ENCODE results near the gene ST3GAL3. TPM values are rescaled to one million over a fixed set of nuclear protein-coding genes. Genes with fewer than 3 reads are reported as not detected.

ST3GAL3 gene
- total RNA-seq, 1 experiment from 2014 or later: 20.0 TPM

DNA sequence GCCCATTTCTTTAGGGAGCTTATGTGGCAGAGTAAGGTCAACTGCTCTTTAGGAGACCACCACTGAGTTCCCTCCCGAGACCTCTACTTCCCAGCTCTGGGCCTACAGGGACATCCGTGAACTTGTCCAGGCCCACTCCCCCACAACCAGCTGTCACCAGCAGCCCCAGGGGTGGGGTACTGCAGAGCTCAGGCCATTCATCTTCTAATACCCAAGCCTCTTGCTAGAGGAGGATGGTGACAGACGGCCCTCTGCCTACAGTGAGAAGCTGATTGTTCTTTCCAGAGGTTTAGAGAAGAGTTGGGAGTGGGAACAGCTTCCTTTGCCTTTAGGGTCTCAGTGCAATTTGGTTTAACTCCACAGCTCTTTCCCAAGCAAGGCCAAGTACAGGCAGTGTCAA is 193.1 kb downstream of the ST3GAL3 start:
- CTCF ChIA-PET: interaction anchor here (1.0 to 1.1 kb wide), 2 partner anchors 35 to 137 kb away, joined by 3 read pairs; no protein-coding TSS in a partner anchor
- intact Hi-C loops (cut with micrococcal nuclease; ENCODE audit: unreplicated experiment): no loop called here
- BruUV-seq (replicated peaks): no TSS peak
- Mint-ChIP-seq H3K4me1 (ENCODE audit: low read depth, unreplicated experiment) (no peaks in the 10 kb centered on the region), H3K36me3 (ENCODE audit: insufficient read depth, unreplicated experiment) (no peaks in the 10 kb centered on the region), H3K9me3 (ENCODE audit: low read depth, unreplicated experiment) (no peaks in the 10 kb centered on the region), H3K27me3 (ENCODE audit: unreplicated experiment) (no peaks in the 10 kb centered on the region), H3K27ac (ENCODE audit: unreplicated experiment) (no peak overlapping the region), H3K4me3 (ENCODE audit: low read depth, unreplicated experiment) (no peak overlapping the region)
- TF ChIP-seq, protein P1, sequence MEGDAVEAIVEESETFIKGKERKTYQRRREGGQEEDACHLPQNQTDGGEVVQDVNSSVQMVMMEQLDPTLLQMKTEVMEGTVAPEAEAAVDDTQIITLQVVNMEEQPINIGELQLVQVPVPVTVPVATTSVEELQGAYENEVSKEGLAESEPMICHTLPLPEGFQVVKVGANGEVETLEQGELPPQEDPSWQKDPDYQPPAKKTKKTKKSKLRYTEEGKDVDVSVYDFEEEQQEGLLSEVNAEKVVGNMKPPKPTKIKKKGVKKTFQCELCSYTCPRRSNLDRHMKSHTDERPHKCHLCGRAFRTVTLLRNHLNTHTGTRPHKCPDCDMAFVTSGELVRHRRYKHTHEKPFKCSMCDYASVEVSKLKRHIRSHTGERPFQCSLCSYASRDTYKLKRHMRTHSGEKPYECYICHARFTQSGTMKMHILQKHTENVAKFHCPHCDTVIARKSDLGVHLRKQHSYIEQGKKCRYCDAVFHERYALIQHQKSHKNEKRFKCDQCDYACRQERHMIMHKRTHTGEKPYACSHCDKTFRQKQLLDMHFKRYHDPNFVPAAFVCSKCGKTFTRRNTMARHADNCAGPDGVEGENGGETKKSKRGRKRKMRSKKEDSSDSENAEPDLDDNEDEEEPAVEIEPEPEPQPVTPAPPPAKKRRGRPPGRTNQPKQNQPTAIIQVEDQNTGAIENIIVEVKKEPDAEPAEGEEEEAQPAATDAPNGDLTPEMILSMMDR (IDR thresholded peaks at IDR 0.05; ENCODE audit: unreplicated experiment): no peak
- no peak for DNase-seq

DNA sequence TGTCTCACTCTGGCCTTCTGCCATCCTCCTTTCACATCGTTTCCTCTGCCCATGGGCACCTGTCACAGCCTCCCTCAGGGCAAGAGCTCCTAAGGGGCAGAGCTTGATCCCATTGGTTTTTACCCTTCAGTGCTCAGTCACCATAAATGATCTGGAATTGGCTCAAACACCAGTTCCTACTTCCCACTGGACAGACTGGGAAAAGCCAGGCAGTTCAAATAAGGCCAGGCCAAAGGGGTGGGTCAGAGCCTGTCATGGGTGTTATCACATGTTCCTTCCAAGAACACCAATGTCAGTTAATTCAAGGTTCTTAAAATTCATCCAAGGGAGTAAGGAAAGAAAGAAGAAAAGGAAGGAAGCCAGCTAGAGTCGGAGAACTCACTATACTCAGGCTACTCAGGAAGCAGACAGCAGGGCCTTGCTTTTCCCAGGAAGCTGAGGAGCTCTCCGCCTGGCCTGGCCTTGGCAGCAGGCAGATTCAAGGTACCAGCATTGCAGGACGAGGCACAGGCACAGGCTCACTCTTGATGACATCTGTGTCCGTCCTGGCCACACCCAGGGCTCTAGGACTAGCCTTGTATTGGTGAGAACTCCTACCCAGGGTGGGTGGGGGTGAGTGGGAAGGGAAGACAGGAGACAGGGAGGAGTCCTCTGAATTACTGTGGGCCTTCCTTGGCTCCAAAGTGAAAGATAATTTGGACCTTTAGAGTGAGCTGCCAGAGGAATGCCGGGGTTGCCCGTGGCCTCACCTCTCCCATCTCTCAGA is 194.0 kb downstream of the ST3GAL3 start:
- Mint-ChIP-seq H3K9me3 (ENCODE audit: low read depth, unreplicated experiment) (no peaks in the 10 kb centered on the region), H3K27ac (ENCODE audit: unreplicated experiment) (no peak overlapping the region), H3K4me3 (ENCODE audit: low read depth, unreplicated experiment) (no peak overlapping the region), H3K4me1 (ENCODE audit: low read depth, unreplicated experiment) (no peaks in the 10 kb centered on the region), H3K27me3 (ENCODE audit: unreplicated experiment) (peaks cover 9% of the 10 kb centered on the region), H3K36me3 (ENCODE audit: insufficient read depth, unreplicated experiment) (no peaks in the 10 kb centered on the region)
- no peak for DNase-seq
- TF ChIP-seq, protein P1 (IDR thresholded peaks at IDR 0.05; ENCODE audit: unreplicated experiment): no peak
- intact Hi-C loops (cut with micrococcal nuclease; ENCODE audit: unreplicated experiment): no loop called here
- no TSS peak for BruUV-seq (replicated peaks)
- CTCF ChIA-PET: no interaction called here

DNA sequence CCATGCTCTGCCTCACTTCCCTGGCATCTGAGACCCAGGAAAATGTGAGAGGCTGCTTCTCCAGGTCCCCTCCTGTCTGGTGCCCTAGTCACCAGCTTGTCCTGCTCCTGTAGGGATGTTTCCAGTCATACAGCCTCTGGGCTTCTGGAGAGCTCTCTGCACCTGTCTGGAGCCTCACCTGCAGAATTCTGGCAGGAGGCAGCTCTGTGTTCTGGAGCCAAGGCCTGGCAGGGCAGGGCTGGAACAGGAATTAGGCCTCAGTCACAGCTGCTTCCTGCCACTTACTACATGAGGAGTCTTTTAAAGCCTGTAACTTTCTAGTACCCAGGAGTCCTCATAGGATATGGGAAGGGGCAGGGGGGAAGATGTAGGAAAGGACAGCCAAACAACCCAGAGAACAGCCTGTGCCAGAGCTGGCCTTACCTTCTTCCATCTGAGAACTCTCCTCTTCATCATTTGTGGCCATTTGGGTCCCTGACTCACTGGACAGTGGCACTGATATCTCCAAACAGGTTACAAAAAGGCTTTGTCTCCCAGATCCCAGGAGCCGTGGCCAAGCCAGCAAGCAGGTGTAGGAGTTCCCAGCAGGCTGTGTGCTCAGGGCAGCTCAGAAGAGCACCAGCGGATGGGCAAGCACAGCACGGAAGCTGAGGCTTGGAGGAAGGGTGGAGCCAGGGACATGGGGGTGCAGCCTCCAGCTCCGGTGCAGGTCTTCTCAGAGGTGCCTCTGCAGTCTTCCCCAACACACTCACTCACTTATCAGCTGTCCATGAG is 194.9 kb downstream of the ST3GAL3 start:
- H3K36me3 Mint-ChIP-seq (ENCODE audit: insufficient read depth, unreplicated experiment): no peaks in the 10 kb centered on the region
- H3K4me1 Mint-ChIP-seq (ENCODE audit: low read depth, unreplicated experiment): no peaks in the 10 kb centered on the region
- H3K27me3 Mint-ChIP-seq (ENCODE audit: unreplicated experiment): peaks cover 17% of the 10 kb centered on the region
- TF ChIP-seq, protein P1 (IDR thresholded peaks at IDR 0.05; ENCODE audit: unreplicated experiment): no peak
- no peaks in the 10 kb centered on the region for H3K9me3 Mint-ChIP-seq (ENCODE audit: low read depth, unreplicated experiment)
- CTCF ChIA-PET: no interaction called here
- intact Hi-C loops (cut with micrococcal nuclease; ENCODE audit: unreplicated experiment): no loop called here
- DNase-seq: no peak
- no peak overlapping the region for H3K4me3 Mint-ChIP-seq (ENCODE audit: low read depth, unreplicated experiment)
- no TSS peak for BruUV-seq (replicated peaks)
- no peak overlapping the region for H3K27ac Mint-ChIP-seq (ENCODE audit: unreplicated experiment)

DNA sequence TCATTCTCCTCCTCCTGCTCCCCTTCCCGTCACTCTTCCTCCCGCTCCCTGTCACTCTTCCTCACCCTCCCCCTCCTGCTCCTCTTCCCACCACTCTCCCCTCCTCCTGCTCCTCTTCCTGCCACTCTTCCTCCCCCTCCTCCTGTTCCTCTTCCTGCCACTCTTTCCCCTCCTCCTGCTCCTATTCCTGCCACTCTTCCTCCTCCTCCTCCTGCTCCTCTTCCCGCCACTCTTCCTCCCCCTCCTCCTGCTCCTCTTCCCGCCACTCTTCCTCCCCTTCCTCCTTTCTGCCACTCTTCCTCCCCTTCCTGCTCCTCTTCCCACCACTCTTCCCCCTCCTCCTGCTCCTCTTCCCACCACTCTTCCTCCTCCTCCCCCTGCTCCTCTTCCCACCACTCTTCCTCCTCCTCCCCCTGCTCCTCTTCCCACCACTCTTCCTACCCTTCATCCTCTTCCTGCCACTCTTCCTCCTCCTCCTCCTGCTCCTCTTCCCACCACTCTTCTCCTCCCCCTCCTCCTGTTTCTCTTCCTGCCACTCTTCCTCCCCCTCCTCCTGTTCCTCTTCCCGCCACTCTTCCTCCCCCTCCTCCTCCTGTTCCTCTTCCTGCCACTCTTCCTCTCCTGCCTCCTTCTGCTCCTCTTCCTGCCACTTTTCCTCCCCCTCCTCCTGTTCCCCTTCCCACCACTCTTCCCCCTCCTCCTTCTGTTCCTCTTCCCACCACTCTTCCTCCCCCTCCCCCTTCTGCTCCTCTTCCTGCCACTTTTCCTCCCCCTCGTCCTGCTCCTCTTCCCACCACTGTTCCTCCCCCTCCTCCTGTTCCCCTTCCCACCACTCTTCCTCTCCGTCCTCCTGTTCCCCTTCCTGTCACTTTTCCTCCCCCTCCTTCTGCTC is 197.6 kb downstream of the ST3GAL3 start:
- Mint-ChIP-seq H3K4me3 (ENCODE audit: low read depth, unreplicated experiment) (no peak overlapping the region), H3K9me3 (ENCODE audit: low read depth, unreplicated experiment) (no peaks in the 10 kb centered on the region), H3K27me3 (ENCODE audit: unreplicated experiment) (peaks cover 17% of the 10 kb centered on the region), H3K4me1 (ENCODE audit: low read depth, unreplicated experiment) (no peaks in the 10 kb centered on the region), H3K27ac (ENCODE audit: unreplicated experiment) (no peak overlapping the region), H3K36me3 (ENCODE audit: insufficient read depth, unreplicated experiment) (no peaks in the 10 kb centered on the region)
- CTCF ChIA-PET: no interaction called here
- TF ChIP-seq, protein P1 (IDR thresholded peaks at IDR 0.05; ENCODE audit: unreplicated experiment): no peak
- no TSS peak for BruUV-seq (replicated peaks)
- intact Hi-C loops (cut with micrococcal nuclease; ENCODE audit: unreplicated experiment): no loop called here
- DNase-seq: no peak
